AG10803 (cell line): ENCODE data around the gene HLCS.

Experiments
- DNase-seq: peaks from one replicate; pipeline ENCODE4 v3.0.0; 2010; ENCODE audit warnings: low read depth
- H3K4me3 ChIP-seq: 2 replicates; pipeline ENCODE4 v1.5.1; 2011; ENCODE audit warnings: mild to moderate bottlenecking, low read length, control low read depth
- CTCF ChIP-seq: conservative IDR thresholded peaks from 2 replicates; pipeline ENCODE4 v1.5.1; 2011; ENCODE audit warnings: mild to moderate bottlenecking, low read length, control low read depth, inconsistent platforms

The HLCS gene

GRCh38 chr21:36791695-36792470 lies 174.6 kb downstream of the HLCS start:
- H3K4me3 ChIP-seq, result no peak overlapping the region
- no peak for DNase-seq
- TF ChIP-seq CTCF, result no peak

DNA sequence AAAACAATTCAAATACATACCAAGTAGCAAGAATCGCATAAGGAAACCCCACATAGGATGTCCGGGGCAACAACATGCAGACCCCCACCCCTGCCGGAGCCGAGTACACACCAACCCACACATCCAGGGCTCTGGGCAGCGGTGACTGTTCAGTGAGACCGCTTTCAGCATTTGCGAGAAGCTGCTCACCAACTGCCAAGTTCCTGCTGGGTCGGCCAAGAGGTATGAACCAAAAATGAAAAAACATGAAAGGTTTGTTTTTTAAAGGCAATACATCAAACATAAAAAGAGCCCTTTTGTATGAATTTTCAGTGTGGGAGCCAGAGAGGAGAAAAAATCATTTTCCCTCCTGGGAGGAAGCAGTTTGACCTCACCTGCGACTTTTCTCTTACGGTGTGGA lies 175.3 kb downstream of the HLCS start:
- no peak overlapping the region for H3K4me3 ChIP-seq
- TF ChIP-seq CTCF, result no peak
- no peak for DNase-seq

DNA sequence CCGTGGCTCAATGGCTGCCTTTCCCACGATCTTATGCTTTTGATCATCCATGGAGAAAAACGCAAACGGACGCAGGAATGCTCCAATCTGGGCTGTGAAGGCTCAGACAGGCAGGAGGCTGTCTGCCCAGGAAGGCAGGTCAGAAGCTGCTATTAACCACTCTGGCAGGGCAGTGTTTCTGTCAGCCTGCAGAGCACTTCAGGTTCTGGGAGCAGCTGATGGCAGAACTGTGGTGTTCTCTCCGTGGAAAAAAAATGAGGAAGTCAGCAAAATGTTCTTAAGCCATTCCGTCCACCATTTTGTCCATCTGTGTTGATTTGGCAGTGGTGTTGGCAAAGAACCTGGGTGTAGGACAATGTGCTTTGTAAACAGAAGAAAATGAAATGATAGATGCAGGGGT lies 175.9 kb downstream of the HLCS start:
- no peak for TF ChIP-seq CTCF
- no peak overlapping the region for H3K4me3 ChIP-seq
- DNase-seq, result no peak

- H3K4me3 ChIP-seq, result no peak overlapping the region
- DNase-seq, result no peak
- no peak for TF ChIP-seq CTCF
Observed at GRCh38 chr21:36788120-36788638, 178.3 kb downstream of the HLCS start.

- no peak for DNase-seq
- no peak for TF ChIP-seq CTCF
Observed at GRCh38 chr21:36786186-36786585, 180.3 kb downstream of the HLCS start.

GRCh38 chr21:36785615-36786014 lies 180.9 kb downstream of the HLCS start:
- no peak for DNase-seq
- no peak overlapping the region for H3K4me3 ChIP-seq
- TF ChIP-seq CTCF, result no peak

More at GRCh38 chr21:36786186-36786585, 180.3 kb downstream of the HLCS start:
- no peak overlapping the region for H3K4me3 ChIP-seq

DNA sequence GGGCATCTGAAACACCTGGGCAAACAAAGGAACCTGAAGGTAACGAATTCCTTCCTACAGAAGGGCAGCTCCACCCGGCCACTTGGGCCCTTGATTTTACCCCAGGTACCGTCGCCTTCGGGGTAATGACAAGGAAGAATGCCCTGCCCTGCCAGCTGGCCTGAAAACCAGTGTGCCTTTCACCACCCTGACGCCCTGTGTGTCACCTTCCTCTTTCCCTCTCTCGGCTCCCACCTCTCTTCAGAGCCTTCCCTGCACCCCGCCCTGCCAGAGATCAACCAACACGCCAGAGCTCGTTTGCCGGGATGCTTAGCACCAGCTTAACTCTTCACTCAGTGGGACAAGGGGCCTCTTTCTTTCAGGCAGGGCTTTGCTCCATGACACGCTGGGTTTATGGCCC lies 181.5 kb downstream of the HLCS start:
- DNase-seq, result no peak
- no peak overlapping the region for H3K4me3 ChIP-seq
- no peak for TF ChIP-seq CTCF
